Activated CD4-positive, alpha-beta memory T cell treated with anti-CD3 and anti-CD28 coated beads, Interleukin-2, amount 10 ng/mL, durations not matched to agents 7 days and 5 days (primary cell): ENCODE results near the gene GDF7. TPM values are rescaled to one million over a fixed set of nuclear protein-coding genes. Genes with fewer than 3 reads are reported as not detected.

ENCODE experiments used
- total RNA-seq, 2 experiments: library from RNA; stranded (reverse); gene quantifications; one replicate each; pipeline ENCODE4 v1.2.3, GENCODE V29; 2021

GDF7 gene
- total RNA-seq, 2 experiments from 2014 or later: not detected

Other genes starting within 250 kb of the GDF7 start
- 10 to 100 TPM; 14.0 to 14.4 TPM for gene RHOB, start 220.1 kb upstream of the GDF7 start, total RNA-seq
- gene HS1BP3, start 16.0 kb upstream of the GDF7 start, total RNA-seq: 10 to 100 TPM; 17.2 to 19.4 TPM
- gene LDAH, start 156.0 kb downstream of the GDF7 start, total RNA-seq: 10 to 100 TPM; 26.4 to 28.1 TPM